HG03025 (cell line): ENCODE data around the gene IGFLR1.

Experiments used
- ATAC-seq: cut with Tn5 transposase; IDR thresholded peaks from one replicate; pipeline ENCODE4 v1.9.1; 2021; ENCODE audit warnings: mild to moderate bottlenecking, moderate library complexity; ENCODE audit not compliant: unreplicated experiment, low FRiP score

Gene IGFLR1

GRCh38 chr19:35740423-35741202 lies 1.6 kb downstream of the IGFLR1 start:
- peak; percentile 42 for ATAC-seq

- no peak for ATAC-seq
Observed at GRCh38 chr19:35740108-35740422, 2.2 kb downstream of the IGFLR1 start.

- no peak for ATAC-seq
Observed at GRCh38 chr19:35739275-35740107, 2.8 kb downstream of the IGFLR1 start.

- ATAC-seq = no peak
Observed at GRCh38 chr19:35738887-35739229, 3.4 kb downstream of the IGFLR1 start.

- no peak for ATAC-seq
Observed at GRCh38 chr19:35738021-35738886, 4.0 kb downstream of the IGFLR1 start.

GRCh38 chr19:35736913-35737886 lies 5.1 kb downstream of the IGFLR1 start:
- ATAC-seq = no peak

GRCh38 chr19:35734889-35735288 lies 7.4 kb downstream of the IGFLR1 start:
- no peak for ATAC-seq

- no peak for ATAC-seq
Observed at GRCh38 chr19:35734273-35734672, 8.0 kb downstream of the IGFLR1 start.

GRCh38 chr19:35733180-35734125 lies 8.8 kb downstream of the IGFLR1 start:
- no peak for ATAC-seq

GRCh38 chr19:35732540-35733179 lies 9.6 kb downstream of the IGFLR1 start:
- no peak for ATAC-seq

- ATAC-seq = no peak
Observed at GRCh38 chr19:35731779-35732405, 10.4 kb downstream of the IGFLR1 start.

- ATAC-seq = no peak
Observed at GRCh38 chr19:35731353-35731752, 10.9 kb downstream of the IGFLR1 start.

GRCh38 chr19:35730326-35730725 lies 11.9 kb downstream of the IGFLR1 start:
- no peak for ATAC-seq

- ATAC-seq = no peak
Observed at GRCh38 chr19:35729763-35730162, 12.5 kb downstream of the IGFLR1 start.

GRCh38 chr19:35729021-35729420 lies 13.2 kb downstream of the IGFLR1 start:
- ATAC-seq = no peak

GRCh38 chr19:35727956-35728706 lies 14.1 kb downstream of the IGFLR1 start:
- ATAC-seq = no peak
